Vagina (tissue), 2 donors: ENCODE measurements around the gene ELF3. TPM values are rescaled to one million over a fixed set of nuclear protein-coding genes. Genes with fewer than 3 reads are reported as not detected.

Experiments used
- DNase-seq, 2 donors: peaks; one replicate each; pipeline ENCODE4 v3.0.0-alpha.2; 2017; ENCODE audit errors: extremely low spot score in 2 of 2
- H3K27ac ChIP-seq: fragments of 200-600 bp; sonication (generic); one replicate; pipeline ENCODE4 v1.5.1; 2019
- H3K27me3 ChIP-seq: fragments of 200-600 bp; sonication (generic); one replicate; pipeline ENCODE4 v1.5.1; 2019
- H3K36me3 ChIP-seq, 2 donors: fragments of 200-600 bp; sonication (generic); one replicate each; pipeline ENCODE4 v1.5.1; 2017 to 2019
- H3K4me1 ChIP-seq: fragments of 200-600 bp; sonication (generic); one replicate; pipeline ENCODE4 v1.5.1; 2019
- H3K4me3 ChIP-seq, 2 donors: fragments of 200-600 bp; sonication (generic); 1 replicate in 1 of 2; 2 replicates in 1 of 2; pipeline ENCODE4 v1.5.1; 2016 to 2019
- H3K9me3 ChIP-seq: fragments of 200-600 bp; sonication (generic); one replicate; pipeline ENCODE4 v1.5.1; 2019
- CTCF ChIP-seq, 3 experiments: fragments of 450-650 bp in 2 of 3; fragments of 200-600 bp in 1 of 3; sonication (generic) in 1 of 3; IDR thresholded peaks; one replicate each; pipeline ENCODE4 v1.5.1; 2017 to 2019; ENCODE audit warnings: antibody characterized with exemption in 3 of 3, mild to moderate bottlenecking in 2 of 3, moderate library complexity in 2 of 3
- POLR2A ChIP-seq, 2 donors: fragments of 450-650 bp; IDR thresholded peaks; one replicate each; pipeline ENCODE4 v1.6.1; 2017; ENCODE audit warnings: antibody characterized with exemption in 2 of 2, mild to moderate bottlenecking in 2 of 2, moderate library complexity in 2 of 2
- POLR2AphosphoS5 ChIP-seq, 2 donors: sonication (generic); formaldehyde crosslinking; IDR thresholded peaks; one replicate each; pipeline ENCODE4 v1.9.0; 2017; ENCODE audit warnings: antibody characterized with exemption in 2 of 2, mild to moderate bottlenecking in 2 of 2, low read depth in 1 of 2; ENCODE audit not compliant: insufficient read depth in 1 of 2
- intact Hi-C: fragments of 100-400 bp; cut with DNase I; formaldehyde crosslinking; loops from one replicate; pipeline ENCODE4 v1.15.1; 2023
- total RNA-seq: library from RNA; depleted of rRNA; stranded (reverse); fragments of >200 nt; gene quantifications from one replicate; pipeline ENCODE4 v1.2.3, GENCODE V29; 2016

The ELF3 gene
- total RNA-seq, 1 donor from 2014 or later: 287 TPM

GRCh38 chr1:202002507-202002906 is 7.9 kb upstream of the ELF3 start:
- no peaks in the 10 kb centered on the region for H3K9me3 ChIP-seq
- DNase-seq: no peak
- H3K4me3 ChIP-seq: no peak overlapping the region
- peaks cover 0 to 61% of the 10 kb centered on the region in 2 donors for H3K36me3 ChIP-seq
- intact Hi-C loops: no loop called here
- H3K4me1 ChIP-seq: peaks cover 3% of the 10 kb centered on the region
- TF ChIP-seq POLR2A (IDR thresholded peaks at IDR 0.05) (no peak), POLR2AphosphoS5 (IDR thresholded peaks at IDR 0.05; ENCODE audit: insufficient read depth in 1 of 2, low read depth in 1 of 2) (no peak), CTCF (IDR thresholded peaks at IDR 0.05) (no peak)
- H3K27ac ChIP-seq: no peak overlapping the region
- H3K27me3 ChIP-seq: no peaks in the 10 kb centered on the region

GRCh38 chr1:202004711-202005110 is 5.7 kb upstream of the ELF3 start:
- intact Hi-C loops: no loop called here
- Histone ChIP-seq H3K4me3 (no peak overlapping the region), H3K36me3 (peaks cover 0 to 52% of the 10 kb centered on the region in 2 donors), H3K9me3 (no peaks in the 10 kb centered on the region), H3K27ac (no peak overlapping the region), H3K4me1 (peaks cover 14% of the 10 kb centered on the region), H3K27me3 (no peaks in the 10 kb centered on the region)
- TF ChIP-seq POLR2AphosphoS5 (IDR thresholded peaks at IDR 0.05; ENCODE audit: insufficient read depth in 1 of 2, low read depth in 1 of 2): no peak
- no peak for TF ChIP-seq POLR2A (IDR thresholded peaks at IDR 0.05)
- TF ChIP-seq CTCF (IDR thresholded peaks at IDR 0.05): no peak
- DNase-seq: no peak

- Histone ChIP-seq H3K4me1 (peaks cover 27% of the 10 kb centered on the region), H3K4me3 (no peak overlapping the region), H3K9me3 (no peaks in the 10 kb centered on the region), H3K36me3 (peaks cover 0 to 40% of the 10 kb centered on the region in 2 donors), H3K27me3 (no peaks in the 10 kb centered on the region), H3K27ac (no peak overlapping the region)
- TF ChIP-seq POLR2AphosphoS5 (IDR thresholded peaks at IDR 0.05; ENCODE audit: insufficient read depth in 1 of 2, low read depth in 1 of 2): no peak
- TF ChIP-seq CTCF (IDR thresholded peaks at IDR 0.05): peak in 1 of 3 experiments; percentile 12
- intact Hi-C loops: no loop called here
- DNase-seq: no peak
Measured at GRCh38 chr1:202005958-202006357, 4.4 kb upstream of the ELF3 start.

- H3K27ac ChIP-seq: no peak overlapping the region
Measured at GRCh38 chr1:202007304-202007703, 3.1 kb upstream of the ELF3 start.

More at GRCh38 chr1:202007304-202007703, 3.1 kb upstream of the ELF3 start:
- H3K4me3 ChIP-seq: no peak overlapping the region
- intact Hi-C loops: no loop called here
- H3K9me3 ChIP-seq: no peaks in the 10 kb centered on the region
- H3K4me1 ChIP-seq: peaks cover 28% of the 10 kb centered on the region
- H3K36me3 ChIP-seq: peaks cover 0 to 33% of the 10 kb centered on the region in 2 donors
- no peaks in the 10 kb centered on the region for H3K27me3 ChIP-seq
- TF ChIP-seq POLR2A (IDR thresholded peaks at IDR 0.05) (no peak), POLR2AphosphoS5 (IDR thresholded peaks at IDR 0.05; ENCODE audit: insufficient read depth in 1 of 2, low read depth in 1 of 2) (no peak), CTCF (IDR thresholded peaks at IDR 0.05) (no peak)
- no peak for DNase-seq
